HG02943 (cell line): ENCODE results near the gene TEX22.

Experiments
- ATAC-seq: cut with Tn5 transposase; IDR thresholded peaks from one replicate; pipeline ENCODE4 v1.9.1; 2021; ENCODE audit warnings: mild to moderate bottlenecking, low read depth, moderate library complexity; ENCODE audit not compliant: unreplicated experiment

The TEX22 gene

GRCh38 chr14:105436891-105437722 is 38.8 kb downstream of the TEX22 start:
- ATAC-seq: no peak

- ATAC-seq: no peak
These were observed 39.6 kb downstream of the TEX22 start for GRCh38 chr14:105437723-105438500.

DNA sequence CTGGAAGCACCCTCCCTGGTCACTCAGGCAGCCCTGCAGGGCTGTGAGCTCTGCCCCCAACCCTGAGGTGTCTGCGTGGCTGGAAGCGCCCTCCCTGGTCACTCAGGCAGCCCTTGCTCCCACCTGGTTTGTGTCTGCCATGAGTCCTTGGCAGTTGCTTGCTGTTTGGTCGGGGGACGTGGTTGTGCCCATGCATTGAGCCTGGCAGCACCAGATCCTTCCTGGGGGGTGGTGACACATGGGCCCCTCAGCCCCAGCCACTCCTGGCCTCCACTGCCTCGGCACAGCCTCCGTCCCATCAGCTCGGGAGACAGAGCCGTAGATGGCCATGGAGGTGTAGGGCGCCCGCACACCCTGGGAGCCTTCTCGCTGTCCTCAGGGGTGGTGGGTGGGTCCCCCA is 40.8 kb downstream of the TEX22 start:
- ATAC-seq: no peak

- no peak for ATAC-seq
These were observed 41.6 kb downstream of the TEX22 start for GRCh38 chr14:105439710-105440553.

GRCh38 chr14:105440554-105440900 is 42.2 kb downstream of the TEX22 start:
- ATAC-seq: no peak

- no peak for ATAC-seq
These were observed 42.7 kb downstream of the TEX22 start for GRCh38 chr14:105440992-105441391.

DNA sequence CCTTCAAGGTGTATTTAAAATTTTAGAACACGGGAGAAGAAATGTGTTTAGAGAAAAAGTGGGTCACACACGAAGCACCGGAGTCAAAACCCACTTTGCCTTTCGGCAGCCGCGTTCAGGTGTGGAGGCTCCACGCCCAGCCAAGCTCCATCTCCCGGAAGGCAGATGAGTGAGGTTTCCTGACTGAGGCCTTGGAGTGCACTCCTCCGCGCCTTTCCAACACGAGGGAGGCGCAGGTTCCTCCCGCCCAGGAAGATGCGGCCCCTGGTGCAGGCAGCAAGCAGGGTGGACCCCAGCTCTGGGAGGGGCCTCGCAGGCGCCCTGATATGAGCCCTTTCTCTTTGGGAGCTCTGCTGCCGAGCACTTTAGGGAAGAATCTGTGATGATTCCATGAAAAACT is 43.8 kb downstream of the TEX22 start:
- no peak for ATAC-seq

DNA sequence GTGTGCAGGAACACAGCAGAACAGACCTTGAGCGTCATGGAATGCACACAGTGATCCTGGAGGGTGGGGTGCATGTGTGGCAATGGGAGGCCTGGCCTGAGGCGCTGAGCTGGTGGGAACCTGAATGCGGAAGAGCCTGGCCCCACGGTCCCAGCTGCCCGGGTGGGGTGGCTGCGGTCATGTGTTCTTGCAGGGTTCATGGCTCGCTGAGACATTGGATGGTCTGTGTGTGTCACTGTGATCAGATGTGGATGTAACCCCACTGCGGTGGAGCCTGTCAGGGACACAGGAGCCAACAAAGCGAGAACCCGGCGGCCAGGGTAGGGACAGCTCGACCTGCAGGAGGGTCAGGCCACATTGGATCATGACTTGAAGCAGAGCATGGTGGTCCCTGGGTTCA is 44.5 kb downstream of the TEX22 start:
- no peak for ATAC-seq

- ATAC-seq: no peak
These were observed 46.5 kb downstream of the TEX22 start for GRCh38 chr14:105444859-105445258.

DNA sequence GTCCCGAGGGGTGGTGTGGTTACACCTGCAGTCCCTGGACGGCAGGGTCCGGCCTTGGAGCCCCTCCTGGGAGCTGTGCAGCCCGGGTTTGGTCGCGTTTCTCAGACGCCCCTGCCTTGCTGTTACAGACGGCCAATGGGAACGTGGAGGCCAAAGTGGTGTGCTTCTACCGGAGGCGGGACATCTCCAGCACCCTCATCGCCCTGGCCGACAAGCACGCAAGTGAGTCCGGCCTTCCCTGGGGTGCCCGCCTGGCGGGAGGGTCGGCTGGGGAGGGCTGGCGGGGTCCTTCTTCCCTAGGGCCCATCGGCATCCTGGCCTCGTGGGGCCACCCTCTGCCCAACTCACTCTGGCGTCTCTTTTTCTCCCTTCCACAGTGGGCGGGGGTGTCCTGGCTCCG is 47.0 kb downstream of the TEX22 start:
- no peak for ATAC-seq

- no peak for ATAC-seq
These were observed 47.8 kb downstream of the TEX22 start for GRCh38 chr14:105445901-105446845.

GRCh38 chr14:105446971-105447370 is 48.6 kb downstream of the TEX22 start:
- ATAC-seq: no peak

GRCh38 chr14:105447651-105448640 is 49.6 kb downstream of the TEX22 start:
- no peak for ATAC-seq

DNA sequence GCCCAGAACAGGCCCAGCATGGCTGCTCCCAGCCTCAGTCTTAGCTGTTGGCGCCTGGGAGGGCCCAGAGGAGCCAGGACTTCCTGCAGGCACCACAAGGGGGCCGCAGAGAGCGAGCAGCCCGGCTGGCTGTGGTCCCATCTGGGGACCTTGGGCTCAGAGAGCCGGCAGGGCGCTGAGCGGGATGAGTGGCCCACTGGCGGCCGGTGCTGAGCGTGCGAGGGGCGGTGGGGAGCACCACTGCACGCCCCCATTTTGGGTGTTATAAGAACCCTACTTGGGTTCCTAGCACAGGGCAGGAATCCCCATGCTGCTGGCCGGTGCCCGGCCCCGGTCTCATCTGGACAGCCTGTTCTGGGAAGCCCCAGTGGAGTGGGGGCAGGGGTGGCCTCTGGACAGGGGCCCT is 50.4 kb downstream of the TEX22 start:
- ATAC-seq: no peak

GRCh38 chr14:105449276-105450122 is 51.2 kb downstream of the TEX22 start:
- ATAC-seq: no peak

DNA sequence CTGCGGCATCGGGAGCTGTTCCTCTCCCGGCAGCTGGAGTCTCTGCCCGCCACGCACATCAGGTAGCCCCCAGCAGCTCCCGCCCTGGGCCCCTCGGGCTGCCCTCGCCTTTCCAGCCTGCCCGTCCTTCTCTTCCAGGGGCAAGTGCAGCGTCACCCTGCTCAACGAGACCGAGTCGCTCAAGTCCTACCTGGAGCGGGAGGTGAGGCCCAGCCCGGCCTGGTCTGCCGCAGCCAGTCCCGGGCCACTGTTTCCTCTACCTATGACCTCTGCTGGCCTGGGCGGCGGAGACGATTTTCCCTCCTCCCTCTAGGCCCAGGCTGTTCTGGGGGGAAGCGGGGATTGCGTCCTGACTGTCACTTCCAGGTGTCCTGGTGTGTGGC is 51.8 kb downstream of the TEX22 start:
- no peak for ATAC-seq

- no peak for ATAC-seq
These were observed 52.8 kb downstream of the TEX22 start for GRCh38 chr14:105450864-105451720.
